ENCODE measurements around the gene BTD.
"Not testable (repeated sequence)": the region's sequence is repeated elsewhere in the genome, so short reads cannot be mapped to it uniquely, and the experiment has no call there.

Gene BTD

DNA sequence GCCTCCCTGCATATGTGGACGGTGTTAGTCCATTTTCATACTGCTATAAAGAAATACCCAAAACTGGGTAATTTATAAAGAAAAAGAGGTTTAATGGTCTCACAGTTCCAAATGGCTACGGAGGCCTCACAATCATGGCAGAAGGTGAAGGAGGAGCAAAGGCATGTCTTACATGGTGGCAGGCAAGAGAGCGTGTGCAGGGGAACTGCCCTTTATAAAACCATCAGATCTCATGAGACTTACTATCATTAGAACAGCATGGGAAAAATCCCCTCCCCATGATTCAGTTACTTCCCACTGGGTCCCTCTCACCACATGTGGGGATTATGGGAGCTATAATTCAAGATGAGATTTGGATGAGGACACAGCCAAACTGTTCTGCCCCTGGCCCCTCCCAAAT lies 1.3 kb downstream of the BTD start:
- not testable (repeated sequence) for DNase-seq (ENCODE audit: low spot score)

DNA sequence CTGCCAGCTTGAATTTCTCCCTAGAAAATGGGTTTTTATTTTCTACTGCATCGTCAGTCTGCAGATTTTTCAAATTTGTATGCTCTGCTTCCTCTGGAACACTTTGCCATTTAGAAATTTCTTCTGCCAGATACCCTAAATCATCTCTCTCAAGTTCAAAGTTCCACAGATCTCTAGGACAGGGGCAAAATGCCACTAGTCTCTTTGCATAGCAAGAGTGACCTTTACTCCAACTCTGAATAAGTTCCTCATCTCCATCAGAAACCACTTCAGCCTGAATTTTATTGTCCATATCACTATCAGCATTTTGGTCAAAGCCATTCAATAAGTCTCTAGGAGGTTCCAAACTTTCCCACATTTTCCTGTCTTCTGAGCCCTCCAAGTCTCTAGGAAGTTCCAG lies 3.0 kb downstream of the BTD start:
- DNase-seq (ENCODE audit: low spot score): not testable (repeated sequence)

DNA sequence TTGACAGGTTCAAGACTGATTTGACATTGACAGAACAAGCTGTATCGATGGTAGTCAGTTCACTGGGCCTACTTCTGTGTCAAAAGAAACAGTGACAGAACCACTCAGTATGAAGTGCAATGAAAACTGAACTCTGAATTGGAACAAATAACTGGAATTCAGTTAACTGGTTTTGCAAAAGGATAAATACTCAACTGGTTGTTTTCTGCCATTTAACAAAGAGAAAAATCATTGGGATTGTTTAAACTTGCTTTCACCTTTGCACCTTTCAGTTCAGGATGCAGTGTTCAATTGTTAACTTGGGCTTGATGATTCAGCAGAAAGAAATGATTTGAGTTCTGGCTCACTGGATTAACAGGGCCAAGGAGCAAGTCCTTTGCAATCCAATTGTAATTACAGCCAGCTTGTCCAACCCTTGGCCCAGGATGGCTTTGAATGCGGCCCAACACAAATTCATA lies 4.9 kb downstream of the BTD start:
- DNase-seq (ENCODE audit: low spot score): no peak

DNA sequence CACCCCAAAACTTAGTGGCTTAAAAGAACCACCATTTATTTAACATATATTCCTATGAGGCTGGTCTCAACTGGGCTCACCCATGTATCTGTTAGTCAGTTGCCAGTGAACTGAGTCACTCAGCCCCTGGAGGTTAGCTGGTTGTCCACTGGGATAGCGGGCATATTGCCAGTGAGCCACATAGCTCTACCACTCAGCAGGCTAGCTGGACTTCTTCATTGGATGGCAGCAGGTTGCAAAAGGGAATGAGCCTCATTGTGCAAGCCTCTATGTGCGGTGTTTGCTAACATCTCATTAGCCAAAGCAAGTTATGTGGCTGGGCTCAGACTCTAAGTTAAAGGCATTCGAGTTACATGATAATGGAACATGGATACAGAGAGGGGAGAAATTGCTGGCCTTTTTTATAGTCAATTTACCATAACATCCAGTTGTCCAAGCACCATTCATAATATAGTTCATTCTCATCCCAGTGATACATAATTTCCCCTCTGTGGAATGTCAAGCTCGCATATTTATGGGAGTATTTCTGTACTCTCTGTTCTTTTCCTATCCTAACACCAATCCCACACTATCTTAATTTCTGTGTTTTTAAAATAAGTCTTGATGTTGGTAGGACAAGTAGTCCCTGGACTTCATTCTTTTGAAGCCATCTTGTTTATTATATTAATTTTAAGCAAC lies 8.7 kb downstream of the BTD start:
- DNase-seq (ENCODE audit: low spot score): no peak

DNA sequence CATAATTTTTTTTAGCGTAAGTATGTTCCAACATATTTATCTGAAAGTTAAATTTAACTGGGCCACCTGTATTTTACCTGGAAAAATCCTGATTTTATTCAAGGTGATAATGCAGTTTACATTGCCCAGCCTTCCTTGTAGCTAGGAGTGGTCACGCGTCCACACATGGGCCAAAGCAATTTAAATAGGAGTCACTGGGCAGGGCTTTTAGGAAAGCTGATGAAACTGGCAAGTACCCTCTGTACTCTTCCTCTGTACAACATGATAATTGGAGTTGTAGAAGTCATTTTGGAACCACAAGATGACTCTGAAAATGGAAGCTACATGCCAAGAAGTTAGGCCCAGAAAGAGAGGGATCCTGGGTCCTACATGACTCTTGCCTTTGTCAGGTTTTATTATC lies 9.5 kb downstream of the BTD start:
- DNase-seq (ENCODE audit: low spot score): no peak

DNA sequence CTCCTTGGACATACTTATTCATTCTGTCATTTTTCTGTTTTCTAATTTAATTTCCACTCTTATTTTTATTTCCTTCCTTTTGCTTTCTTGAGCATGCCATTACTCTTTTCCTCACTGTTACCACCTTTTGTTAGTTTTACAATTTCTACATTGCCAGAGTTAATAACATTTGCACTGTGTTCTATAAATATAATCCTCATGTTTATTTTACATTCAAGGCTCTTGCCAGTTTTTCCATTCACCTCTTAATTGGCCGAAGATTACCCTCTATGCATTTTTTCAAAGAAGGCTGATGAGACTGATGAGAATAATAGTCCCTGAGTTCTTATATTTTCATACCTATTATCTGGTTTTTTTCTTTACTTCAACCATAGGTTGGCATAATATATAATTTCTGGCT lies 10.5 kb downstream of the BTD start:
- DNase-seq (ENCODE audit: low spot score): no peak

DNA sequence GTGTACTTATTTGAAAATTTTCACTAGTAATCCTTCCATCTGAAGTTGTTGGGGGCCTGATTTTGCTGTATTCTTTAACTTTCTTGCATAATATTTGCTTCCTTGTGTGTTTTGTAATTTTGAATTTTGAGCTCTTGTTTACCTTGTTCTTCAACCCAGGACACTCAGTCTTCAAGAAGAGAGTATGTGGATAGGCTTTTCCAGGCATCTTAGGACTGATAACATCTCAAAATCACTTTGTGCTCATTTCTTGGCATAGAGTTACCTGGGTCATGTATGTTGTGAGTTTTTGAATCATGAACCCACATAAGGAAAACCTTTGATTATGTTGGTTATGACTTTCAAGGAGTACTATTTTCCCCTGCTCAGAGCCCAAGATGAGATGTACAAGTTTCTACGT lies 13.4 kb downstream of the BTD start:
- DNase-seq (ENCODE audit: low spot score): no peak

DNA sequence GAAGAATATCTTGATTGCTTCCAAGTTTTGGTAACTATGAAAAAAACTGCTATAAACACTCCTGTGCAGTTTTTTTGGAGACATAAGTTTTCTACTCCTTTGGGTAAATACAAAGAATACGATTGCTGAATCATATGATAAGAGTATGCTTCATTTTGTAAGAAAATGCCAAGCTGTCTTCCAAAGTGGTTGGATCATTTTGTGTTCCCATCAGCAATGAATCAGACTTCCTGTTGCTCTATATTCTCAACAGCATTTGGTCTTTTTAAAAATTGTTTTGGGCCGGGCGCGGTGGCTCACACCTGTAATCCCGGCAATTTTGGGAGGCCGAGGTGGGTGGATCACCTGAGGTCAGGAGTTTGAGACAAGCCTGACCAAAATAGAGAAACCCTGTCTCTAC lies 14.5 kb downstream of the BTD start:
- no peak for DNase-seq (ENCODE audit: low spot score)

DNA sequence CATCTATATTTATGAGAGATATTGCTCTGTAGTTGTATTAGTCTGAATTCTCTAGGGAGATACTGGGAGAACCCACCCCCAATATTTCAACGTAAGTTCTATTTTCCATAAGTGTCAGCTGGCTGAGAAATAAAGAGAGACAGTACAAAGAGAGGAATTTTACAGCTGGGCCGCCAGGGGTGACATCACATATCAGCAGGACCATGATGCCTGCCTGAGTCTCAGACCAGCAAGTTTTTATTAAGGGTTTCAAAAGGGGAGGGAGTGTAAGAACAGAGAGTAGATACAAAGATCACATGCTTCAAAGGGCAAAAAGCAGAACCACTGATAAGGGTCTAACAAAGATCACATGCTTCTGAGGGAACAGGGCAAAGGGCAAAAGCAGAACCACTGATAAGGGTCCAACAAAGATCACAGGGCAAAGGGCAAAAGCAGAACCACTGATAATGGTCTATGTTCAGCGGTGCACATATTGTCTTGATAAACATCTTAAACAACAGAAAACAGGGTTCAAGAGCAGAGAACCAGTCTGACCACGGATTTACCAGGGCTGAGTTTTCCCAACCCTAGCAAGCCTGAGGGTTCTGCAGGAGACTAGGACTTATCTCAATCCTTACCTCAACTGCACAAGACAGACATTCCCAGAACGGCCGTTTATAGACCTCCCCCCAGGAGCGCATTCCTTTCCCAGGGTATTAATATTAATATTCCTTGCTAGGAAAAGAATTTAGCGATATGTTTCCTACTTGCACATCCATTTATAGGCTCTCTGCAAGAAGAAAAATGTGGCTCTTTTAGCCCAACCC lies 18.3 kb downstream of the BTD start:
- not testable (repeated sequence) for DNase-seq (ENCODE audit: low spot score)

DNA sequence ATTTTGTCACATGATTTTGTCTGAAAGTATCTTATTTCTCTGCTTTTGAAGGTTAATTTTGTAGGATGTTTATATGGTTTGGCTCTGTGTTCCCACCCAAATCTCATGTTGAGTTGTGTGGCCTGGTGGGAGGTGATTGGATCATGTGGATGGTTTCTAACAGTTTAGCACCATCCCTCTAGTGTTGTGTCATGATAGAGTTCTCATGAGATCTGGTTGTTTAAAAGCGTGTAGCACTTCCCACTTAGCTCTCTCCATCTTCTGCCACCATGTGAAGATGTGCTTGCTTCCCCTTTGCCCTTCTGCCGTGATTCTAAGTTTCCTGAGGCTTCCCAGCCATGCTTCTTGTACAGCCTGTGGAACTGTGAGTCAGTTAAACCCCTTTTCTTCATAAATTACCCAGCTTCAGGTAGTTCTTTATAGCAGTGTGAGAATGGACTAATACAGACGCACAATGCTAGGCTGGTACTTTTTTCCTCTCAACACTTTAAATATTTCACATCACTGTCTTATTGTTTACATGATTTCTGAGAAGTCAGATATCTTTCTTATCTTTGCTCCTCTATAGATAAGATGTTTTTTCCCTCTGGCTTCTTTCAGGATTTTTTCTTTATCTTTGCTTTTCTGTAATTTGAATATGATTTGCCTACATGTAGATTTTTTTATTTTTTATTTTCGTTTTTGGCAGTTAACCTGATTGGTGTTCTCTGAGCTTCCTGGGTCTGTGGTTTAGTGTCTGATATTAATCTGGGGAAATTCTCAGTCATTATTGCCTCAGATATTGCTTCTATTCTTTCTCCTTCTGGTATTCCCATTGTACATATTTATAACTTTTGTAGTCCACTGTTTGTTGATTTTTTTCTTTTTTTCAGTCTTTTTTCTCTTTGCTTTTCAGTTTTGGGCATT lies 22.2 kb downstream of the BTD start:
- DNase-seq (ENCODE audit: low spot score): peak; percentile 19

DNA sequence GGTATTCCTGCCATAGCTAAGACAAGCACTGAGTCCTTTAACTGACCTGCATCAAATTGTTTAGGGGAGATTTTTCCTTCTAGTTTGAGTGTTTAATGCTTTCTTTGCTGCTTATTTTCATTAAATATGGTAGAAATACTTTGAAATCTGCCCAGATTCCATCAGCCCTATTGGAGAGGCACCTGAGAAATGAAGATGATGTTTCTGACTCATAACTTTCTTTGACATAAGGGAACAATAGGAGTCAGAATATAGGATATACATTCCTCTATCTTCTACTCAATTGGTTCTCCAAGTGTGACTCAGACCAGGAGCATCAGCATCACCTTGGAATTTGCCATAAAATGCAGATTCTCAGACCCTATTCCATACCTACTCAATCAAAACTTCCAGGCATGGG lies 27.4 kb downstream of the BTD start:
- no peak for DNase-seq (ENCODE audit: low spot score)

DNA sequence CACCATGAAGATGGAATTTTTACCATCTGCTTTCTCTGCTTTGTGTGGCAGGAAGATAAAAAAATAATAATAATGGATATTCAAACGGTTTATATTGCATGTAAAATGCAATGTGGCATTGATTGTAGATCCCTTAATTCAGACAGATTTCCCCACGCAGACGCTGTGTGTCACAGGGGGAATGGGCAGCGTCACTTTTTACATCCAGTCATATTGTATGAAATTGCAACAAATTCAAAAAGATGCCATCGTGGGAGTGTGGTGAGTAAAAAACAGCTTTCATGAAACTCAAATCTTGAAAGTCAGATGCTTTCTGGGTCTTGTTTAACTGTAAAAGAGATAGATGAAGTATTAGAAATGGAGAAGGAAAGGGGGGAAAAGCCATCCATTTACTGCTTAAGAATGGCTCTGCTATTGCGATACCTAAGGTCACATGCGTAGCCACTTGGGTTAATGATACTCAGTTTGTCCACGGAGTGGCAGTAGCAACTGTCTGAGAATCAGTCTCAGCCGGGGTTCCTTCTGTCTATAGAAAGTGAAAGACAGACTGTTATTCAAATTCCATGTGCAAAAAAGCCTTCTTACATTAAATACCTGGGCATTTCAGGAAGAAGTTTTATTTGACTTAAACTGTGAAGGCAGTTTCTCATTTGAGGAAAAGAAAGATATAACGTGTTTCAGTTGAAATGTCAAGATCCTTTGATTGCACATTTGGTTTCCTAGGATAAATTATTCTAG lies 28.5 kb downstream of the BTD start:
- peak; percentile 87 for DNase-seq (ENCODE audit: low spot score)

DNA sequence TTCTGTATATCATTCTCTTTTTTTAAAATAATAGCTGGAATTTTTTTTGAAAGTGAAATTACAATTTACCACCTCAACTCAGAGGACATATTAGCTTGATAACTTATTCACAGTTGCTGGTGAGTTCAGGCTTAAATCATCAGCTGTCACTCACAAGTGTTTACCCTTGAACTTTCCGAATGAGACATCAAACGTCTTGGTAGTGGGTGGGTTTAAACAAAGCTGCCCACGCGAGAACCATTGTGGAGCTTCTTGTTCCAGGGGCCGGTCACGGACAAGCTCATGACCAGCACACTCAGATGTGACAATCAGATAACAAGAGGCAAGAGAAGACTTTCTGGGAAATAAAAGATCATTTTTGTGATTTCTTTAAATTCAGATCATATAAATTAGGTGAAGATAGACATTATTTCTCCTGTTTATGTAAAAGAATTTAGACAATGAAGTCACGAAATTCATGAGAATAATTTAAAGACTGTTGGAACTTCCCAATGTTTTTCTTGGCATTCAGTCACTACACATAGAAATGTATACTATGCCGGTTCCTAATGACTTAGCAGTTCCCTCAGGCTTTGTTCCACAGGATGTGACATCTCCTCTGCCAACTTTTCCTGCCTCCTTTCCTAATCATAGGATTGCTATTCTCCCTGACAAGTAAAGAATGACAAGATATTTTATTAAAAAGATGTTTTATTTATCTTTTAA lies 29.3 kb downstream of the BTD start:
- peak; percentile 30 for DNase-seq (ENCODE audit: low spot score)

DNA sequence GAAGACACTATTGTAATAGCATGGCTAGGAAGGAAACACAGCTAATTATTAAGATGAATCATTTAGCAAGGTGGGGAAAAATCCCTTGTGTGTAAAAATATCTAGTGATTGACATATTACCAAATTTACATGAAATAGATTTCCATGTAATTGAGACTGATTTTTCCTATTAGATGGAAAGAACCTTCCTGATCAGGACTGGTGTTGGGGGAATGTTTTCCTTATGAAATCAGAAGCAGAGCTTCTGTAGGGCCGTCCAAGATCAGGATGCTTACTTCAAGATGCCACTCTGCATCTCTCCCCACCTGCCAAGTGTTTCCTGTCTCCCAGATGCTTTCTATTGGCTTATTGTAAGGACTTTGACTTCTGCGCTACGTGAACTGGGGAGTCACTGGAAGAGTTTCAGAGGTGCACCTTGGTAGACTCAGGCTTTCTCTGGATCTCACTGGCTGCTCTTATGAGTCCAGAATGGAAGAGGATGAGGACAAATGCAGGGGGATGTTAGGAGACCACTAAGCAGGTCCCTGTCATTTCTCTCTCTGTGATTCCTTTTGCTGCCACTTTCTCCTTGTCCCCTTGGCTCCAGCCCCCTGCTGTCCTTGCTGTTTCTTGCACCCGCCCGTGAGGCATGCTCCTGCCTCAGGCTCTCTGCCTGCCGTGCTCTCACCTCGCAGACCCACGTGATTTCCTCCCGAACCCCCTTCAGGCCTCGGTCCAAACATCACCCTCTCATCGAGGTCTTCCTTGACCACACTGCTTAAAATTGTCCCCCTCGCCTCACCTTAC lies 30.1 kb downstream of the BTD start:
- no peak for DNase-seq (ENCODE audit: low spot score)

DNA sequence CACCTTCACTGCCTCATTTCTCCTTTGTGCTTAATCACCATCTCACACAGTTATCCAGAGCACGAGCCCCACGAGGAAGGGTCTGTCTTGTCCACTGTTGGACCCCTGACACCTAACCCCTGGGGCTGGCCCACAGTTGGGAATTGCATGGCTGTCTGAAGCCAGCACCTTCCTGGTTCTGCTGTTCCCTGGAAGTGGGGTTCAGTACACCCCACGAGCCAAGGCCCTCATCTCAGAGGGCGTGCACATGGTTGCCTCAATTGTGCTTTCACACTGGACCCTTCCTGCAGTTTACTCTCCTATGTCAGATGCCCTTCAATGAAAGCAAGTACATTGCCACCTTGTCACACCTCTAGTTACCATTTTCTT lies 30.7 kb downstream of the BTD start:
- DNase-seq (ENCODE audit: low spot score): no peak

DNA sequence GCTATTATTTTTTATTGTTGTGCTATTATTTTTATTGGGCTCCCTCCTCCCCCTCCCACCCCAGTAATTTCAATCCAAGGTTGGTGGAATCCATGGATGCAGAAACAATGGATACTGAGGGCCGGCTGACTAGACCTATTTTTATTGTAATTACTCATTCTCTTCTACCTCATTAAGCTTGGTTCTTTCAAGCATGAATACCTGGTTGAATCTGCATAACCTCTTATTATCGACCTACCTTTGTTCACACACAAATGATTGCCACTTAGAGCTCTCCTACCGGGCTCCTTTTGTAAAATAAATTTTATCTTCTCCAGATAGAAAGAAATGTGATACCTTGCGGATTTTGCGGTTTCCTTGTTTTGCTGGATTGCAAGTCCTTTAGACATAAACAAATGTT lies 31.6 kb downstream of the BTD start:
- DNase-seq (ENCODE audit: low spot score): no peak

DNA sequence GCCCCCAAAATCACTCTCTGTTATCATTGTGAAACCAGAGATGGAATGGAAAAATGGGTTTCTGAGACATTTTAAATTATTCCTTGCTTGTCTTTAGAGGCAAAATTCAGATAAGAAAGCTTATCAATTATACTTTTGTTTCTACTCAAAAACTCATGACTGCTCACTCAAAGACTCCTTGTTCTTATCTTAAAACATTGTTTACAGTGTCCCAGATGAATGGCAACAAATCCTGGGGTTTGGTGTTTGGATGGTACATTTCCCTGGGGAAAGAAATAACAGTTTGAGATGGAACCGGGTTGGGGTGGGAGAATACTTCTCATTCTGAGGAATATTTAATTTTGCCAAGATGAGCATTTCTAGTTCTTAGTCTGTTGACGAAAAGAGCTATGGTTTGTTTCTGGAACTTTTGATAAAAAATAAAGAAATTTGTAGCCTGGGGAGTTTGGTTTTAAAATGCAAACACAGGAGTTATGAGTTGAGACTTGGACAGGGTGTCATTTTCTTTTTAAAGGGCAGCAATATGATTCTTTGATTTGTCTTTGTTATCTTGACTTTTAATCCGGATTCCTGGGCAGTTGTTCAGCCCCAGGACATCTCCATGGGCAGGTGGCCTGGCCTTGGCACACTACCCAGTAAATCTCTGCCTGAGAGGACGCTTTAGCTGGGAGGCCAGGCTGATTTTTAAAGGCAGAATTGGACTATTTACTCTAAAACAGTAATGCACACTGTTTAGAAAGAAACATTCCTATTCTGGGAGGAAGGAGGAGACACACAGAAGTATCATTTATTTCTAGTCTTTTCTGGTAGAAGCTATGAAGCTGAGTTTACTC lies 32.4 kb downstream of the BTD start:
- no peak for DNase-seq (ENCODE audit: low spot score)

DNA sequence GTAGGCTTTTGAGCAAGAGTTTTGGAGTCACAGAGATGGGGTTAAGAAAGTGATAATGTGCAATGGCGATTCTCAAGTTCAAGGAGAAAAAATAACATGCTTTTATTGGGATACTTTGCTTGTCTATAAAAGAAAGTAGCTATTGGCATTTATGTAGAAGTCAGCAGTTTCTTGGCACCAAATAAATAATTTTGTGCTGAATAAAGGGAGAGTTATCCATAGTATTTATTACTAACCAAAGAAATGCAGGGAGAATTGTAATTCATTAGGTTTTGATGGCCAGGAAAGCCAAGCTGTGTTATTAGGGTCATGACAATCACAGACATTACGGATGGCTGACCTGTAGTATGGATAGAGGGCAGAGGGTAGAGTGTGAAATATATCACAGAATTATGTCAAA lies 33.1 kb downstream of the BTD start:
- no peak for DNase-seq (ENCODE audit: low spot score)

DNA sequence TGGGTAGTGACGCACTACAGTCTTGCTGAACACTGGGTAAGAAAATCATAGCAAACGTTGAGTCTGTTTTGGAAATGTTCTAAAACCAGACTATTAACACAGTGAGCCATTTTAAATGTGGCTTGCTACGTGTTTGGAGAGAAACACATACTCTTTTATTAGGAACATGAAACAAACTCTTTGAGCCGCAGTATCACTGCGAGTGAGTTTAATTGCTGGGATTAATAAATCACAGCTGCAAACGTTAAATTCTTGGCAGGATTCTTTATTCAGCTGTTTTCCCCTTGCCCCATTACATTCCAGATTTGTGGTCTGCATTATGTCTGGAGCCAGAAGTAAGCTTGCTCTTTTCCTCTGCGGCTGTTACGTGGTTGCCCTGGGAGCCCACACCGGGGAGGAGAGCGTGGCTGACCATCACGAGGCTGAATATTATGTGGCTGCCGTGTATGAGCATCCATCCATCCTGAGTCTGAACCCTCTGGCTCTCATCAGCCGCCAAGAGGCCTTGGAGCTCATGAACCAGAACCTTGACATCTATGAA lies 33.6 kb downstream of the BTD start:
- DNase-seq (ENCODE audit: low spot score): no peak

Data from activated CD4-positive, alpha-beta T cell treated with anti-CD3 and anti-CD28 coated beads, Interleukin-2, Interleukin-4, amounts not matched to agents 100 ng/mL and 50 ng/mL, durations not matched to agents 16 hours and 8 hours (primary cell).